Activated CD4-positive, alpha-beta T cell treated with anti-CD3 and anti-CD28 coated beads, Interleukin-2, amount 50 U/mL, for 16 hours (primary cell): Measurements from ENCODE around the gene APBA2.

Experiments used
- DNase-seq: peaks from one replicate; pipeline ENCODE4 v3.0.0-alpha.2; 2020

Gene APBA2

GRCh38 chr15:28986726-28987125 is 101.0 kb downstream of the APBA2 start:
- no peak for DNase-seq

GRCh38 chr15:28987337-28987736 is 101.6 kb downstream of the APBA2 start:
- no peak for DNase-seq

- peak; percentile 6 for DNase-seq
Measured at GRCh38 chr15:28989239-28989830, 103.6 kb downstream of the APBA2 start.

GRCh38 chr15:28989896-28990295 is 104.1 kb downstream of the APBA2 start:
- no peak for DNase-seq

- DNase-seq: no peak
Measured at GRCh38 chr15:28990390-28990789, 104.6 kb downstream of the APBA2 start.

GRCh38 chr15:28991236-28992171 is 105.7 kb downstream of the APBA2 start:
- DNase-seq: no peak

- DNase-seq: no peak
Measured at GRCh38 chr15:28992336-28992864, 106.6 kb downstream of the APBA2 start.

- DNase-seq: no peak
Measured at GRCh38 chr15:28993051-28993719, 107.4 kb downstream of the APBA2 start.

- DNase-seq: no peak
Measured at GRCh38 chr15:28993720-28994053, 107.9 kb downstream of the APBA2 start.

GRCh38 chr15:28994142-28994830 is 108.5 kb downstream of the APBA2 start:
- DNase-seq: no peak

- no peak for DNase-seq
Measured at GRCh38 chr15:28994831-28995596, 109.2 kb downstream of the APBA2 start.

- no peak for DNase-seq
Measured at GRCh38 chr15:28995705-28996104, 109.9 kb downstream of the APBA2 start.

- no peak for DNase-seq
Measured at GRCh38 chr15:28996289-28996688, 110.5 kb downstream of the APBA2 start.

- no peak for DNase-seq
Measured at GRCh38 chr15:28996953-28997352, 111.2 kb downstream of the APBA2 start.

- no peak for DNase-seq
Measured at GRCh38 chr15:28997791-28998190, 112.0 kb downstream of the APBA2 start.

- no peak for DNase-seq
Measured at GRCh38 chr15:28998511-28998910, 112.7 kb downstream of the APBA2 start.

- no peak for DNase-seq
Measured at GRCh38 chr15:29003191-29003839, 117.5 kb downstream of the APBA2 start.

- no peak for DNase-seq
Measured at GRCh38 chr15:29003840-29004233, 118.1 kb downstream of the APBA2 start.

- DNase-seq: no peak
Measured at GRCh38 chr15:29005931-29006330, 120.2 kb downstream of the APBA2 start.

GRCh38 chr15:29008846-29009245 is 123.1 kb downstream of the APBA2 start:
- no peak for DNase-seq

- no peak for DNase-seq
Measured at GRCh38 chr15:29012097-29012496, 126.3 kb downstream of the APBA2 start.

GRCh38 chr15:29014493-29014892 is 128.7 kb downstream of the APBA2 start:
- no peak for DNase-seq
